ENCODE measurements around the gene SLC9A6.

SLC9A6 gene

DNA sequence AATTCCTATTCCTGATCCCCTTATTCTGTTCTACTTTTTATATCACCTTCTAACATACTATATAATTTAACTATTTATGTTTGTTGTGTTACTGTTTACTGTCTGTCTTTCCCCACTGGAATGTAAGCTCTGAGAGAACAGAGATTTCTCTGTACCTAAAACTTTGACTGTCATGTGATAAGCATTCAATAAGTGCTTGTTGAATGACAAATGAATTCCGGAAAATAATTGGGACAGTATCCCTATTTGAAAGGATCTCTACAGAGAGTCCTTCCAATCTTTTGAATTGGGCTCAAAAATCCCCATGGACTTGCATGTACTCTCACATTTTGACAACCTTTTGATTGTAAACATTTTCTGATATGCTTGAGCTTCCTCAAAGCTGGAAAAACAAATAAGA, 9.8 kb upstream of the SLC9A6 start:
- DNase-seq (ENCODE audit: low read depth) = no peak
- no peak overlapping the region for H3K4me3 ChIP-seq (ENCODE audit: low read depth, low read length)
- TF ChIP-seq, protein P1, sequence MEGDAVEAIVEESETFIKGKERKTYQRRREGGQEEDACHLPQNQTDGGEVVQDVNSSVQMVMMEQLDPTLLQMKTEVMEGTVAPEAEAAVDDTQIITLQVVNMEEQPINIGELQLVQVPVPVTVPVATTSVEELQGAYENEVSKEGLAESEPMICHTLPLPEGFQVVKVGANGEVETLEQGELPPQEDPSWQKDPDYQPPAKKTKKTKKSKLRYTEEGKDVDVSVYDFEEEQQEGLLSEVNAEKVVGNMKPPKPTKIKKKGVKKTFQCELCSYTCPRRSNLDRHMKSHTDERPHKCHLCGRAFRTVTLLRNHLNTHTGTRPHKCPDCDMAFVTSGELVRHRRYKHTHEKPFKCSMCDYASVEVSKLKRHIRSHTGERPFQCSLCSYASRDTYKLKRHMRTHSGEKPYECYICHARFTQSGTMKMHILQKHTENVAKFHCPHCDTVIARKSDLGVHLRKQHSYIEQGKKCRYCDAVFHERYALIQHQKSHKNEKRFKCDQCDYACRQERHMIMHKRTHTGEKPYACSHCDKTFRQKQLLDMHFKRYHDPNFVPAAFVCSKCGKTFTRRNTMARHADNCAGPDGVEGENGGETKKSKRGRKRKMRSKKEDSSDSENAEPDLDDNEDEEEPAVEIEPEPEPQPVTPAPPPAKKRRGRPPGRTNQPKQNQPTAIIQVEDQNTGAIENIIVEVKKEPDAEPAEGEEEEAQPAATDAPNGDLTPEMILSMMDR (conservative IDR thresholded peaks at IDR 0.05; ENCODE audit: low read depth, low read length) = no peak

DNA sequence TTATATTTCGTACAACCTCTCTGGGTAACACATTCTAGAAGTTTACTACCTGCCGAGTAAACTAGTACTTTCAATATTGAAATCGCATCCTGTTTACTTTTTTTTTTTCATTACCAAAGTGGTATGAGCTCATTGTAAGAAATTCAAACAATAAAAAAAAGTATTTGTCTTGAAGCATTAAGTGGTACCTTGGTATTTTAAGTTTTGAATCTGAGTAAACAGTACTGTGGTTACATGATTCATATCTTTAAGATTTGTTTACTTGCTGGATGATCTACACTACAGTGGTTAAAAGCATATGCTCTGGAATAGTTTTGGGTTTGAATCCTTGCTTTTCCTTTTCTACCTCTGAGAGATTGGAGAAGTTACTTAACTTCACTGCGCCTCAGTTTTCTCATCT, 7.6 kb upstream of the SLC9A6 start:
- TF ChIP-seq, protein P1 (conservative IDR thresholded peaks at IDR 0.05; ENCODE audit: low read depth, low read length) = no peak
- H3K4me3 ChIP-seq (ENCODE audit: low read depth, low read length) = no peak overlapping the region
- peak; percentile 78 for DNase-seq (ENCODE audit: low read depth)

DNA sequence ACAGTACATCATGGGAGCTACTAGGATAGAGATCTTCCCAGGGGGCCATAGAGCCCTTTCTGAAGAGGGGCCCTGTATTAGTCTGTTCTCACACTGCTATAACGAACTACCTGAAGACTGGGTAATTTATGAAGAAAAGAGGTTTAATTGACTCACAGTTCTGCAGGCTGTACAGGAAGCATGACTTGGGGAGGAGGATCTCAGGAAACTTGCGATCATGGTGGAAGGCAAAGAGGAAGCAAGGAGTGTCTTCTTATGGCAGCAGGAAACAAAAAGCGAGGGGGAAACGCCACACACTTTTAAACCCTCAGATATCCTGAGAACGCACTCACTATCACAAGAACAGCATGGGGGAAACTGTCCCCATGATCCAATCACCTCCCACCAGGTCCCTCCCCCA, 4.2 kb upstream of the SLC9A6 start:
- TF ChIP-seq, protein P1 (conservative IDR thresholded peaks at IDR 0.05; ENCODE audit: low read depth, low read length) = no peak
- DNase-seq (ENCODE audit: low read depth) = no peak
- H3K4me3 ChIP-seq (ENCODE audit: low read depth, low read length) = no peak overlapping the region

DNA sequence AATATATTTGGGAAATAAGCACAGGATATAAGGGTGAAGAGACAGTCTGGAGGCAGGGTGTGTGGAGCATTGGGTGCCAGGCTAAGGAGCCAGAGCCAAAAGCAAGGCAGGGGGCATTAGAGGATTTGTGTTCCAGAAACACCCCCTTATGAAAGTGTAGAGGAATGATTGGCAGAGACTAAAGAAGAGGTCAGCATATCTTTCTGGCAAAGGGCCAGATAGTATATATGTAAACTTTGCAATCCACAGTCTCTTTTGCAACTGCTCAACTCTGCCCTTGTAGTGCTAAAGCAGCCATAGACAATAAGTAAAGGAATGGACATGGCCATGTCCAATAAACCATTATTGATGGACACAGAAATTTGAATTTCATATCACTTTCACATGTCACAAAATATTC, 3.6 kb upstream of the SLC9A6 start:
- TF ChIP-seq, protein P1 (conservative IDR thresholded peaks at IDR 0.05; ENCODE audit: low read depth, low read length) = no peak
- no peak overlapping the region for H3K4me3 ChIP-seq (ENCODE audit: low read depth, low read length)
- DNase-seq (ENCODE audit: low read depth) = peak; percentile 29

DNA sequence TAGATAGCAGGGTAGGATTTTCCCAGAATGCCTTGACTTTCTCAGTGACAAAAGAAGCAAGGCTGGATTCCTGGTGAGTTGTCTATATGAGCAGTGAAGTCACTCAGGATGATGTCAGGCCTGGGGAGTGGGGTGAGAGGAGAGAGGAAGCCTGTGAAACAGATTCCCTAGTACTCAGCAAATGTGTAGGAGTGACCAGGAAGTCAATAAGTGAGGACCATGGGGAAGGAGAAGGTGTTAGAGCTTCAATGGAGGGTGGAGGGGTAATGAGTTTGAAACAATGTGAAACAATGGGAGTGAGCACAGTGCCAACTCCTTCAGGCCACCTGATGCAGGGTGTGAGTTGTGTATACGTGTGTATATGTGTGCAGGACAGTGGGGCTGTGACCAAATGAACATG, 2.4 kb upstream of the SLC9A6 start:
- DNase-seq (ENCODE audit: low read depth) = no peak
- TF ChIP-seq, protein P1 (conservative IDR thresholded peaks at IDR 0.05; ENCODE audit: low read depth, low read length) = no peak
- H3K4me3 ChIP-seq (ENCODE audit: low read depth, low read length) = no peak overlapping the region

DNA sequence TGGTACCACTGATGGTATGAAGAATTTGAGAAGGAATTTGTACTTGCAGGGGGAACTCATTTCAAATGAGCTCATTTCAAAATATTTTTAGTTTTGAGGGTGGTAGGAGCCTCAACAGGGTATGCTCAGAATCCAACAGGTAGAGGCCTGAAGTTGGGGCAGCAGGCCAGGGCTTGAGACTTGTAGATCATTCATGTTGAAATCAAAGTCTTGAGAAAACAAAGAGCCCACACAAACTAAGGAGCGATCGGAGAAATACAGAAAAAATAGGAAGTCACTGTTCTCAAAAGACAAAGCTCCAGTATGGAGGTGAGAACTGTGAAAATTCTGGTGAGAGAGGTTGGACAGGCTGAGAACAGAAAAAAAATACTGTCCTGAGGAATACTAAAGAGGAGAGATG, 979 bp upstream of the SLC9A6 start:
- no peak overlapping the region for H3K4me3 ChIP-seq (ENCODE audit: low read depth, low read length)
- DNase-seq (ENCODE audit: low read depth) = no peak
- TF ChIP-seq, protein P1 (conservative IDR thresholded peaks at IDR 0.05; ENCODE audit: low read depth, low read length) = no peak

DNA sequence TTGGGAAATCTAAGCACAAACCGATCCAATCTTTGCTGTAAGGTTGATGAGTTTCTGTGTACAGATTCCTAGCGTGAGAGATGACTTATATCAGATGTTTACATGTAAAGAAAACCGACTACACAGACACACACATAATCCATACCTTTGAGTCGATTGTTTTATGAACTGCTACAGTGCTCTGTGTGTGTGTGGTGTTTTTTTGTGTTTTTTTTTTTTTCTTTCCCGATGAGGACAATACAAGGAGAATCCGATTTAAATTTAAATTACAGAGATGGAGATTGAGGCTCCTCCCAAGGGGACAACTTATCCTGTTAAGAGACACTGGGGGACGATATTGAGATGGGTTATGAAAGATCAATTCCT, 461 bp upstream of the SLC9A6 start:
- peak; percentile 15 for DNase-seq (ENCODE audit: low read depth)
- TF ChIP-seq, protein P1 (conservative IDR thresholded peaks at IDR 0.05; ENCODE audit: low read depth, low read length) = no peak
- peak overlapping the region; percentile 75 for H3K4me3 ChIP-seq (ENCODE audit: low read depth, low read length)

Data from choroid plexus epithelial cell (primary cell).